GM19324 (cell line): ENCODE results near the gene MCM3AP.

Experiments used
- ATAC-seq: cut with Tn5 transposase; IDR thresholded peaks from one replicate; pipeline ENCODE4 v1.9.1; 2021; ENCODE audit warnings: mild to moderate bottlenecking, moderate library complexity; ENCODE audit not compliant: unreplicated experiment, low FRiP score

MCM3AP gene

DNA sequence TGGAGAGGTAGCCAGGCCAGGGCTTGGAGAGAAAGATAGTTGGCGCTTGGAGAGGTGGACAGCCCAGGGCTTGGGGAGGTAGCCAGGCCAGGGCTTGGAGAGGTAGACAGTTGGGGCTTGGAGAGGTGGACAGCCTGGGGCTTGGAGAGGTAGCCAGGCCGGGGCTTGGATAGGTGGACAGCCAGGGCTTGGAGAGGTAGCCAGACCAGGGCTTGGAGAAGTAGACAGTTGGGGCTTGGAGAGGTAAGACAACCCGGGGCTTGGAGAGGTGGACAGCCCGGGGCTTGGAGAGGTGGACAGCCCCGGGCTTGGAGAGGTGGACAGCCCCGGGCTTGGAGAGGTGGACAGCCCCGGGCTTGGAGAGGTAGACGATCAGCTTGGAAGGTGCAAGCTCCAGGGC, 64.6 kb downstream of the MCM3AP start:
- no peak for ATAC-seq

DNA sequence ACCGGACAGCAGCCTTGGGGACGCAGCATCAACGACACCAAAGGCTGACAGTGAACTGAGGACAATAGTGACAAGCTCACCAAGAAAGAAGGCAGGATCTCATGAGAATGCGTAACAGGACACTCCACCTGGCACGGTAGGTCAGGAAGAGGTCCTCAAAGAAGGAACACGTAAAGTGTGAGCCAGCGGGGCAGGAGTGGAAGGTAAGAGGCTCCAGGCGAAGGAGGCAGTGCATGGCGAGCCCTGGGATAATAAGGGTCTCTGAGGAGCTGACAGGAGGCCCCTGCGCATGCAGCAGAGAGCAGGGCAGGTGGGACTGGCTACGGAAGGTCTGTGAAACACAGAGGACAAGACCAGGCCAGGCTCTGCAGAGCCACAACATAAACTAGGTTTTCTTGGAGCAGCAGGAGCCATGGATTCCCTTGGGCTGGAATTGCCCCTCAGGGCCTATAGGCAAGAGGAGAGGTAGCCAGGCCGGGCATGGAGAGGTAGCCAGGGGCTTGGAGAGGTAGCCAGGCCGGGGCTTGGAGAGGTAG, 65.1 kb downstream of the MCM3AP start:
- no peak for ATAC-seq

DNA sequence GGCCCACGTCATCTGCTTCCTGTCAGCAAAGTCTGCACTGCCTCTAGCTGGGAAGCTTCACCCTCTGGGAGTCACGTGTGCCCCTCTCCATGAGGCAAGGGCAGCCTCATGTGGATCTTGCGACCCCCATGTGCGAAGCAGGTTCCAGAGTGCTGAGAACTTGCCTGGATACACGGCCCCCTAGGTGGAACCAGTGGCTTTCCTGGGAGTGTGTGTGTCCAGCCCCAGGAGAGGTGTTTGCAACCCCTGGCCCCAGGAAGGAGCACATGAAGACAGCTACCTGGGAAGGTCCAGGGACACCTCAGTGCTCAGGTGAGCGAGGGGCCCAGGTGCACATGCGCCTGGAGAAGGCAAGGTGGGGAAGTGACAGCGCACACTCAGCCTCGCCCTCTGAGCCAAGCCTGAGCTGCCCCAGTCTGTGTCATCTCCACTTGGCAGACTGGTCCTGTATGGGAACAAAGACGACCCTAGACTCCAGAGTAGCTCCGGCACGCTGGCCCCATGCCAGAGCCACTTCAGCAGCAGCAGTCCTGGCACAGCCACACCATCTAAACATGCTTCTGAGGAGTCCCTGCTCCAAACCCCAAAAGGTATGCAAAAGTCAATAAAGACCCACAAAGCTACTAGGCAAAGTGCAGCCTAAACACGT, 65.7 kb downstream of the MCM3AP start:
- no peak for ATAC-seq

DNA sequence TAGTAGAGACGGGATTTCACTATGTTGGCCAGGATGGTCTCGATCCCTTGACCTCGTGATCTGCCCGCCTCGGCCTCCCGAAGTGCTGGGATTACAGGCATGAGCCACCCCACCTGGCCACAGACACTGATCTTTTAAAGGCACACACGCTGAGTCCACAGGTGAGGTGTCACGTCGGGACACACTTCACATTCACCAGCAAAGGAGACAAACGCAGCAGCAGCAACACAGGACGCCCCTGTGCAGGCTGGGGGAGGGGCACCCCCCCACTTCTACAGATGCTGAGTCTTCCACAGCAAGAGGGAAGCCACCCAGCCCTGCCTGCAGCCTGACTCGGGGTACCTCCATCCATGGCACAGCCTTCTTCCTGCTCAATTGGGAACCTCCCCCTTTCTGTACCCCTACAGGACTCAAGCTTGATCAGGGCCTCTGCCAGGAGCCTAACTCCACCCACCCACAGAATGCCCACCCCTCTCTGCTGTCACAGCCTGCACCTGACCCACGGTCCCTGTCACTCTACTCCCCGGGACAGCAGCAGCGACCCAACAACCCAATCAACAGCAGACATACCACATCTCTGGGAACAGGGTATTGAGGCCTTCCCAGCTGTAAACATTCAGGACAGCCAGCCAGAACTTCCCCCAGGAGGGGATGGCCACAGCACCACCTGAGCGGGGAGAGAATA, 66.4 kb downstream of the MCM3AP start:
- ATAC-seq = no peak

DNA sequence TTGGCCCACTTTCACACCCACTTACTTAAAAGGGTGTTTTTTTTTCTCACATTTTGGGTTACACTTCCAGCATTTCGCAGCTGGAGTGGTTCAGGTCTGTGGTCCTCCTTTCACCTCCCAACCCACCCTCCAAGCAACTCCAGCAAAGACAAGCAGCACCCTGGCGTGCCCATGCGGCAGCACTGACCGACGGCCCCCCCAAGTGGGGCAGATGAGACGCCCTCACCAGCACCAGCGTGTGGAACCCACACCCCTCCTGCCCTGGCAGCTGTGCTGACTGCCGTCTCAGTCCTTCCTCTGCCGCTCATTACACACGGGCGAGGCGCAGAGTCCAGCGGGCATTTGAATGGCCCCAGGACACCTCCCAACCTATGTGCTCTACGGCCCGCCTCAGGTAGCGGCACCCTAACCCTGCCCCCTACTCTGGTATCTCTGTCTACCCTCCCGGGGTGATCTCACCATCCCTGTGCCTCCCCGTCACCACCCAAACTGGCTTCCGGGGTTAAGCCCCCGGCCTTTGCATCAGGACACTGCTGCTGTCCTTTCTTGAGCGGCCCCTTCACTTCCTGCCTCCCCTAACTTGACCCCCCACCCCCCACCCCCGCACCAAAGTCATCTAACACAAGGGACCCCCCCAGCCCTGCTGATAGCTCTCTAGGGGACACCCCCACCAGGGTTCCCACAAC, 67.8 kb downstream of the MCM3AP start:
- no peak for ATAC-seq

DNA sequence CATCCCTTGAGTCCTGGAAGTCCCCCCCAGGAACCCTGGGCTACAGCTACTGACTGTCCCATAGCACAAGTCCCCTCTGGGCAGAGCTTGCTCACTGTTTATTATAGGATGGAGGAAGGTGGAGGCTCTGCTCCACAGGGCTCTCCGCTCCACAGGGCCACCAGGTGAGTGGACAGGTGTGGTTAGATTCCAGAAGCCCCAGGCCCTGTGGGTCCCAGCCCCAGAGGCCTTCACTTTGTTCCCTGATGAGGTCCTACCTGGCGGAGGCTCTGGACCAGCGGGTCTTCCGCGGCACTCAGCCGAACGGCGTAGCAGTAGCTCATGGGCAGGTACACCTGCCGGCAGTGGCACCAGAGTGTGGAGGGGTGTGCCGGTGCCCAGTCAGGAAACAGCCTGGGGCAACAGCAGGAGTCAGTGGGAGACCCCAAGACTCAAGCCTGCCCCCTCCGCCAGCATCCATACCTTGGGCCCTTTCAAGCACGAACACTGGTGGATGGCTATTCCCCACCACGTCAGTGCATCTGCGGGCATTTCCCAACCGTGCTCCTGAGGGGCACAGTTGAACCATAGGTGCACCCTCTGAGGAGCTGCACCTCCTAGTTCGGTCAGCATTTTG, 69.2 kb downstream of the MCM3AP start:
- no peak for ATAC-seq

DNA sequence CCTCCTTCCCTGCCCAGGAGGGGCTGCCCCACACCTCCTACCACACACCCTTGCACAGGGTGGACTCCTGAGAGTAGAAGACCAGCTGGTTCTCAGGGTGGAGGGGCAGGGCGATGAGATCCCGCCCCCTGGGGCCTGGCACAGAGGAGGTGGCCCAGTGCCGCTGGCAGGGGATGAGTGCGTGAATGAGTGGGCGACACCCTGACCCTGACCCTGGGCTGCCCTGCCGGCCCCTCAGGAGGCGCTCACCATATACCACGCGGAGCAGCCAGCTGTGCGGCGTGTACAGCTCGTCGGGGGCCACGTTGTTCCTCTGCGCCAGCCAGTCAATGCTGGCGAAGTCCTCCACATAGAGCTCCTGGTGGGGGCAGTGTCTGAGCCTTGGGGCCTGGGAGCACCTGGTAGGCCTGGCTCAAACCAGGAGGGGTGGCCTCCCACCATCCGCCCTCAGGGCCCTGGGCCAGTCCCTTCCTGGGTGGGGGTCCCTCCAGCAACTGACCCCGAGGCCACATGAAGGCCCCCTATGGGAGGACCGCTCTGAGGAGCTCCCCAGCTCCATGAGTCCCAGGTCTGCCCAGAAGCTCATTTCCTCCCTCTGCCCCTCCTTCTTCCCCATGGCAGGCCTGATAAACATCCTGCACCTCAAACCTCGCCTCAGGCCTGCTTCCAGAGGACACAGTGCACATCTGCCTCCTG, 69.8 kb downstream of the MCM3AP start:
- no peak for ATAC-seq

DNA sequence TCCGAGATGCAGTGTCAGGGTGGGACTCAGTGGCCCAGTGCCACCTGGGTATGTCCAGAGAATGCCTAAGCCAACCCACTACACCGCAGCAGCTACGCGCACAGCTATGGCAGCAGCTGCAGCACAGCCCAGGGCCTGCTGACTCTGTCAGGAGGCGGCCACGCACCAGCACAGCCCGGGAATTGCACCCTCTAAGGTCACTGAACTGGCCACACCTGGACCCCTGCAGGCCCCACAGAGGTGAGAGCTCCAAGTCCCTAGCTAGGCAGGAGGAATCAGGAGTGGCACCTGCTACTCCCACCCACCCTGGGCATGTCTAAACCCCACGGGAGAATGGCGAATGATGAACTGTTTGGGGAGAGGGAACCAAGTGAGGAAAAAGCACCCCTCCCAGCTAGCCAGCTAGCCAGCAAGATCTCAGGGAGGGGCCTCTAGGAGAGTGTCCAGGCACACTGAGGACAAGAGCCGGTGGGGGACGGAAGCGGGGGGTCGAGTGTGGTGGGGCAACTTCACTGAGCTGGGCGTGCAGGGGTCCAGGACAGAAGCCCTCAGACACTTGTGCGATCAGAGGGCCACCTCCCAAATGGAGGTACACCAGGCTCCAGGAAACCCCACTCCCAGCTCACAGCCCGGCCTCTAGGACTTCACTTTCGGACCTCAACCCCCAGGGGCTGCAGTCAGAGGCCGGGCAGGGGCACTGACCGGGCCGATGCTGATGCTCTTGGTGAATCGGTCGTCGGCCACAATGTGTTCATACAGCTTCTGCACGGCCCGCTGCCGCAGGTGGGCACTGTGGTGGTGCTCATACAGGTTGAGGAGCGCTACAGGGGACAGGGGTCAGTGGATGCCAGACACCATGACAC, 70.7 kb downstream of the MCM3AP start:
- no peak for ATAC-seq

DNA sequence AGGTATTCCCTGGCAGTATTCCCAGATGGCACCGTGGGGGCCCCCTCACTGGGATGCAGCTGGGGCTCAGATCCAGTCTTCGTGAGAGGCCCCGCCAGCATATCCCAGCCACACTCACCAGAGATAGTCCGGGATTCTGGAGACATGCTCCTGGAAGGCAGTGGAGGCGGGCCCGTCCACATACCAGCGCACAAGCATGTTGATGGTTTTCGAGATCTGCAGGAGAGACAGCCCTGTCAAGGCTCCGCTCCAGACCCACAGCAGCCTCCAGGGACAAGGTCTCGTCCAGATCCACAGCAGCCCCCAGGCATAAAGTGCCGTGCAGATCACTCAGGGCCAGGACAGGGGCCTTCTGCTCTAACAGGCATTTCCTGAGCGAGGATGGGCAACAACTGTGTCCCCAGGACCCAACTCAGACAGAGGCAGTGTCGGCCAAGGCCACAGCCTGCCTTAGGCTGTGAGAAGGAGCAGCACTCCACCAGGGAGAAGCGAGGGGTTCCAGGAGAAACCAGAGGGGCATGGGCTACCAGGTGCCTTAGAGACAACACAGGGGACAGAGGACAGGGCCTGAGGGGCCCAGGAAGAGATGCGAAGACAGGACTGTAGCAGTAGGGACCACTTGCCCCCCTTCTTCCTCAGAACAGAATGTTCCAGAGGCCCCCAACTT, 71.7 kb downstream of the MCM3AP start:
- no peak for ATAC-seq

DNA sequence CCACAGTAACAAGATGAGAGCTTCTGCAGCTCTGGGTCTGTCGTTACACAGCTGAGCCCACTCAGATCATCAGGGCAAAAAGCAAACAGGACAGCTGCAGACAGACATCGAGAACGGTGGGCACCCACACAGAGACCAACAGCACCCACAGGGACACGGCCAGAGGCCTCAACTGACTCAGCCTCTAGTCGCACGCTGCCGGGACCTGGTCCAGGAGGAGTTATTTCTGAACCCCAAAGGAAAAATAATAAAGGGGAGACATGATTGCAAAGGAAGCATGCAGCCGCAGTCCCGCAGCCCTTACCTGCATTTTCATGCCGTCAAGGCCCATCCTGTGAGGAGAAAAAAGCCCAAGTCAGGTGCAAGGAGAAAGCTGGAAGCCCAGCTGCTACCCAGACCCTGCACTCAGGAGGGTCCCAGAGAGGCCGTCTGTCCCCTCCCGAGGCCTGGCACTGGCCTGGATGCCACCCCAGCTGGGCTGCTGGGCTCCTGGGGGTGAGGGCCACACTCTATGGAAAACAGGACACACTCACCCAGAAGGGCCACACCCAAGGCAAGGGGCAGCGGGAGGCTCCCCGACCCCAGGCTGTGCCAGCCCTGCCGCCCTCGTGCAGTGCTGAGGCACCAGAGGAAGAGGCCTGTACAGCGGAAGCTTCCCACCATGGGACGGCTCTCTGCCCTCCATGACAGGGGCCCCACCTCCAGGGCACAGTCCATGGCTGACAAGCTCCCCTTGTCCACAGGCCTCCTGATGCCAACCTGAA, 72.5 kb downstream of the MCM3AP start:
- ATAC-seq = no peak

DNA sequence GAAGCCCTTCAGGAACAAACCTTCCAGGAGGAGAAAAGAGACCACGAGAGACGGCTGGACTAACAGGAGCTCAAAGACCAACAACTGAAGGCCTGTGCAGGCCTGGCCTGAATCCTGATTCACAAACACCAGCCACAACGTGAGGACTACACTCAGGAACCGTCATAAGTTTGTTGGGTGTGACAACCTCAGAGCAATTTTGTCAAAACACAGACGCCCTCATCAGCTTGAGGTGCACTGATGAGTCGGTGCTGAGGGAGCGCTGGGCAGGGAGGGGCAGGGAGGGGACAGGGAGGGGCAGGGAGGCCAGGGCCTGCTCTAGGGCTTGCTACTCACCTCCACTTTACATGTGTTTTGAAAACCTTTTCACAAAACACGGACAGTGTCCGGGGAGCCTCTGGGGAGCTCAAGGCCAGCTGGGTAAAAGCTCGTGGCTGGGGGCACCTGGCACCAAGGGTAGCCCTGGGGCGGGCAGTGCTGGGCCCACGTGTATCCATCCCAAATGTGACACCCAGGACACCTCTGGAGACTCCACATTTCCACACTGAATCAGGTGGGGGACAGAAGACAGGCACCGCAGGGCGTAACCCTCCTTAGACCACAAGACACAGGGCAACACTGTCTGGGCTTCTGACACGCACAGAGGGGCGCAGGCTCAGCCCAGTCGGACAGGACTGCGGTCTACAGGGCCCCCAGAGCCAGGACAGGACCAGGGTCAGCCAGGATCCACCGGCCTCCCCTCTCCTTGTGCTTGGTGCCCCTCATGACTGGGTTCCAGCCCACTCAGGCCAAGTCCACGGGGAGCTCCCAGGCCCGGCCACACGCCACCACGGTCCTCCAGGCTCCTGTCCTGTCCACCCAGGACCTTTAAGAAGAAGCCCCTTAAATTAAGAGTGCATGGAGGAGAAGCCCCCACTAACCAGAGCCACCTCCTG, 73.4 kb downstream of the MCM3AP start:
- no peak for ATAC-seq

DNA sequence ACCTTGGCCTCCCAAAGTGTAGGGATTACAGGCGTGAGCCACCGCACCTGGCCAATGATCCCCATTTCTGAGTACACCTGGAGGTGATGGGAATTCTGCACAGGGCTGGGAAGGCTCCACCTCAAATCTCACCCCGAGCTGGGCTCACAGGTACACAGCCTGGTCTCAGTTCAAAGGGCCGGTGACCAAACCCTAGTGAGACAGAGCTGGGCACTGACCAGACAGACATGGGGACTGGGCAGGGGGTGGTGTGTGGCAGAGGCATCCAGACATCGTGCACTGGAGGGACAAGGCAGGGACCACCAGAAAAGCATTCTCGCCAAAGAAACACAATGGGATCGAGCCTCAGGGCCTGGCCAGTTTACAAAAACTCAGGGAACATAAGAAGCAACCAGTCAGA, 74.0 kb downstream of the MCM3AP start:
- ATAC-seq = no peak

DNA sequence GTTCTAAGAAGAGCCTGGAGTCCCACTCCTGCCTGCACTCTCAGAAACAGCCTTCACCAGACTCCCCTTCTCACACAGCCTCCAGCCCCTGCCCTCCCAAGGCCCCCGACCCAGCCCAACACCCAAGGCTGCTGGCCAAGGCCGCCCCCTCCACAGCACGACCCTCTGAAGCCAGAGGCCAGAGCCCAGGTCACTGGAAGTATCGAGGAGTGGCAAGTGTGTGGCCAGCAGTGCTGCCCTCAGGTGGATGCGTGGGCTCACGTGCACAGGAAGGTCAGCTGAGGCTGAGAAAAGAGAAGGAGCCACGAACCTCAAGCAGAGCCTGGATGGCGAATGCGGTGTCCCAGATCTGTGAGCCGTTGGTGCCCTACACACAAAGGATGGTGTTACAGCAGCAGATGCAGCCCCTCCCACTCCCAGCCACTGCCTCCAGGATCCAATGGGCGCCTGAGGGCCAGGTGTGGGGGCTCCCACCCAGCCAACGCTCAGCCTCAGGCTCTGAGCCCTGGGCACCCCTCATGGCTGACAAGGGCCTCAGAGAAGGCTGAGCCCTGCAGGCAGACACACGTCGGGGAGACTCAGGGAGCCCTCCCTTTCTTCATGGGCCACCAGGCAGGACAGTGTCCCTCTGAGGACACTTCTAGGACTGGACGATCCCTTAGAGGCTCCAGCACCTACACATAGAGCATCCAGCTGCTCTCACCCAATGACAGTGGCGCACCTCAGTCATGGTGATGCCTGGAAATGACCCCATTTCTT, 74.9 kb downstream of the MCM3AP start:
- no peak for ATAC-seq

DNA sequence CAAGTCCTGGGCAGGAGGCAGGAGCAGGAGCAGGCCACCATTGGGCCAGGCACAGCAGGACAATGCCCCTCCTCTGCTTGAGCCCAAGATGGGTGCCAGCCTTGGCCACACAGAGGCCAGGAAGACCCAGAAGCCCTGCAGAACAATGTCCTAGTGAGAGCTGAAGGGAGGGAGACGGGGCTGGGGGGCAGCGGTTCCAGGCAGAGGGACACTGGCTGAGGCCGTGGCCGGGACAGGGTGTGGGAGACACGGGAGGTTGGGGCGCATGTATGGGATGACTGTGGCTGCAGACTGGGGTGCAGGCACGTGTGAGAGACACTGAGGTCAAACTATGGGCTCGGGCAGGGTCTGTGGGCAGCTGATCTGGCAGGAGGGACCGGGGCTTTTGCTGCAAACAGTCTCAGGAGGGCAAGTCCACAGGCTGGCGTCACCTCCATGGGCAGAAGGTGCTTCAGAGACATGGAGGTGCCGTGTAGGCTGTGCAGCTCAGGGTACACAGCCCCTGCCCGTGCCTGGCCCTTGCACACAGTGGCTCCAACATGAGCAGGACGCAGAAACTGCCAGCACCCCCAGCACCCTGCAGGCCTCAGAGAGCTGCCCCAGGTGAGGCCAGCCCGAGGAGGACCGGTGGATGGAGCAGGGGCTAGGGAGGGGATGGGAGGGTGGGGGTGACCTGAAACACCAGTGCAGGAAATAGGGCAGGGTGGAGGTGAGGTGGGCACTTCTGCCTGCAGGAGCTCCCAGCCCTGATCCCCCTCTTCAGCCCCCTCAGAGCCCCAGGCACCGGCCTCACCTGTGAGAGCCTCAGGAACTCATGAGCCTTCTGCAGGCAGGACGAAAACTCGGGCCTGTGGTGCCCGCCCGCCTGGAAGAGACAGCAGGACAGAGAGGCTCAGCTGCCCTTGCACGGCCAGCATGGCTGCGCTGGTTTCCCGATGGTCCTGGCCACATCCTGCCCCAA, 76.4 kb downstream of the MCM3AP start:
- ATAC-seq = no peak

DNA sequence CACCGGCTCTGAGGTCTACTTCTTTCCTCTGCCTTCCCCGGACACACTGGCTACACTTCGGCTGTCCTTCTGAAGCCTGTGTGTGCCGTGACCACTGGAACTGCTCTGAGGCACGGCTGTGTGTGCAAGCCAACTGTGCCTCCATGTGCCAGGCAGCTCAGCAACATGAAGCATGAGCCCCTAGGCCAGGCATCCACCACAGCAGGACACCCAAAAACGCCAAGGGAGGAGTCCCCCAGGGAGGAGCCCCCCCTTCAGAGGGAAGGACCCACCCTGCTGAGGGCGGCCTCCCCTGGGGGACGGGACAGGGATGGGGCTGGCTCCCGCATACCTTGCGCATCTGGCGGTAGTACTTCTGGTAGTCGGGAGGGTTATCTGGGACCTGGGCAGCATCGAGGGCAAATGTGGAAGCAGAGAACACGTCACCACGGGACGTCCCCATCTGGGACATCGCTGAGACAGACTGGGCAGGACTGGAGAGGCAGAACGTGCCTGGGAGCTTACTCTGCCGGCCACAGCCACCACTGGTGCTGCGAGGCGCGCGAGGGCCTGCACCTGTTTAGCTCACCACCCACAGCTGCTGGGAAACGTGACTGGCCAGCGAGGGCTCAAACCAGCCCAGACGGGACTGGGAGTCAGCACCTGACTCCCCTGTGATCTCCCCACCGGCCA, 77.4 kb downstream of the MCM3AP start:
- ATAC-seq = no peak
